Measurements from ENCODE around the gene TTC28.

DNA sequence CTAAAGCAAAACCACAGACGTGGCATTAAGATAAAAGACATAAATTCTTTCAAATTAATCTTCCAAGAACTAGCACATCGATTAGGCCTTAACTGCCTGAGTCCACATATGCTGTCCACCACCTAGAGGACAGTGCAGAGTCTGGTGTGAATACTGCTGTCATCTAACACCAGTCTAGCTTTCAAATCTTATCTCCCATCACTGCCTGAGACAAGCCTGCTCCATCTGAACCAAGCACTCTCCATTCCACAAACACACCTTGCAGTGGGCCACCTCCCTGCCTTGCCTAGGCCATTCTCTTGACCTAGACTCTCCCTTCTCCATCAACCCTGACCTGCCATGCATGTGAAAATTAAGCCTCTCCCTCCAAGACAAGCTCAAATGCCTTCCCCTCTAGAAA, 631.1 kb downstream of the TTC28 start:
- TF ChIP-seq, protein P1, sequence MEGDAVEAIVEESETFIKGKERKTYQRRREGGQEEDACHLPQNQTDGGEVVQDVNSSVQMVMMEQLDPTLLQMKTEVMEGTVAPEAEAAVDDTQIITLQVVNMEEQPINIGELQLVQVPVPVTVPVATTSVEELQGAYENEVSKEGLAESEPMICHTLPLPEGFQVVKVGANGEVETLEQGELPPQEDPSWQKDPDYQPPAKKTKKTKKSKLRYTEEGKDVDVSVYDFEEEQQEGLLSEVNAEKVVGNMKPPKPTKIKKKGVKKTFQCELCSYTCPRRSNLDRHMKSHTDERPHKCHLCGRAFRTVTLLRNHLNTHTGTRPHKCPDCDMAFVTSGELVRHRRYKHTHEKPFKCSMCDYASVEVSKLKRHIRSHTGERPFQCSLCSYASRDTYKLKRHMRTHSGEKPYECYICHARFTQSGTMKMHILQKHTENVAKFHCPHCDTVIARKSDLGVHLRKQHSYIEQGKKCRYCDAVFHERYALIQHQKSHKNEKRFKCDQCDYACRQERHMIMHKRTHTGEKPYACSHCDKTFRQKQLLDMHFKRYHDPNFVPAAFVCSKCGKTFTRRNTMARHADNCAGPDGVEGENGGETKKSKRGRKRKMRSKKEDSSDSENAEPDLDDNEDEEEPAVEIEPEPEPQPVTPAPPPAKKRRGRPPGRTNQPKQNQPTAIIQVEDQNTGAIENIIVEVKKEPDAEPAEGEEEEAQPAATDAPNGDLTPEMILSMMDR (IDR thresholded peaks at IDR 0.05; ENCODE audit: poor library complexity, severe bottlenecking): no peak
- no peak for TF ChIP-seq EP300 (conservative IDR thresholded peaks at IDR 0.05; ENCODE audit: poor library complexity, severe bottlenecking)

Data from neural cell (in vitro differentiated cells).